Prostate gland (tissue), 2 donors: ENCODE data around the gene ATG4A. TPM values are rescaled to one million over a fixed set of nuclear protein-coding genes. Genes with fewer than 3 reads are reported as not detected.

ENCODE experiments used
- DNase-seq: peaks from one replicate; pipeline ENCODE4 v3.0.0-alpha.2; 2019; ENCODE audit warnings: low spot score
- H3K27ac ChIP-seq, 2 donors: fragments of 200-600 bp; sonication (generic); 2 replicates each; pipeline ENCODE4 v1.5.1; 2017 to 2019
- H3K27me3 ChIP-seq: fragments of 200-600 bp; sonication (generic); replicated peaks from 2 replicates; pipeline ENCODE4 v1.5.1; 2019; ENCODE audit not compliant: insufficient read depth
- H3K36me3 ChIP-seq, 2 donors: fragments of 200-600 bp; sonication (generic); 1 replicate in 1 of 2; 2 replicates in 1 of 2; pipeline versions ENCODE4 v1.5.1 to v1.8.1; 2017 to 2019
- H3K4me1 ChIP-seq: fragments of 200-600 bp; sonication (generic); replicated peaks from 2 replicates; pipeline ENCODE4 v1.5.1; 2019
- H3K4me3 ChIP-seq, 2 donors: fragments of 200-600 bp; sonication (generic); 2 replicates each; pipeline ENCODE4 v1.5.1; 2017 to 2019
- H3K9me3 ChIP-seq: fragments of 200-600 bp; sonication (generic); 2 replicates; pipeline ENCODE4 v1.5.1; 2017
- POLR2A ChIP-seq: fragments of 450-650 bp; IDR thresholded peaks from one replicate; pipeline ENCODE4 v1.6.1; 2016; ENCODE audit warnings: antibody characterized with exemption, mild to moderate bottlenecking
- POLR2AphosphoS5 ChIP-seq: sonication (generic); formaldehyde crosslinking; IDR thresholded peaks from one replicate; pipeline ENCODE4 v1.6.1; 2017; ENCODE audit warnings: antibody characterized with exemption
- WGBS: methylation state at CpG from one replicate; pipeline ENCODE4 v1.1.5; 2018; 5-methylcytosine and 5-hydroxymethylcytosine counted together
- intact Hi-C: fragments of 100-400 bp; cut with DNase I; formaldehyde crosslinking; loops from one replicate; pipeline ENCODE4 v1.14.2; 2022
- total RNA-seq, 2 donors: library from RNA; depleted of rRNA; stranded (reverse); fragments of >200 nt; gene quantifications; one replicate each; pipeline ENCODE4 v1.1.0, GENCODE V29; 2016
- TF ChIP-seq, protein P1 (sequence below), 4 experiments: fragments of 200-600 bp in 2 of 4; fragments of 450-650 bp in 2 of 4; sonication (generic) in 2 of 4; IDR thresholded peaks; 1 replicate in 3 of 4; 2 replicates in 1 of 4; pipeline ENCODE4 v1.5.1; 2016 to 2019; ENCODE audit warnings: antibody characterized with exemption in 4 of 4, mild to moderate bottlenecking in 2 of 4, moderate library complexity in 2 of 4

ATG4A gene
- total RNA-seq, 2 donors from 2014 or later, result 7.0 to 11.8 TPM

DNA sequence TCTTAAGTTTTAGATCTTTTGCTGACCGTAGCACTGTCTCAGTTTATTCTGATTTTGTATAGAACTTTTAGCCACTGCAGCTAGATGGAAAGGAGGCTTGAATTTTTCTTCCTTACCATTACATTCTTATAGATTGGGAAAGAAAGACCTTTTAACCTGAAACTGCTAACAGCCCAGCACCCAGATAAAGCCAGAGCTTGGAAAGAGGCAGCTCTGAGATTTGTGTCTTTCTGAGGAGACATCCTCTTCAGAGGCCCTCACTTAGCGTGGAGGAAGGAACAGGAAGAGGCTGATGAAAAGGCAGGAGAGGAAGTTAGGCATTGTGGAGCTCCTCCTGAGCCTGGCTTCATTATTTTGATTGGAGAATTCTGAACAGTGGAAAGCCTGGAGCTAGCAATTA is 35.1 kb downstream of the ATG4A start:
- Histone ChIP-seq H3K36me3 (no peaks in the 10 kb centered on the region), H3K27ac (no peak overlapping the region), H3K4me3 (no peak overlapping the region), H3K9me3 (no peaks in the 10 kb centered on the region), H3K4me1 (no peaks in the 10 kb centered on the region), H3K27me3 (no peaks in the 10 kb centered on the region)
- WGBS, result 86% methylated on average over 2 of the region's 2 CpGs
- intact Hi-C loops, result no loop called here
- TF ChIP-seq, protein P1, sequence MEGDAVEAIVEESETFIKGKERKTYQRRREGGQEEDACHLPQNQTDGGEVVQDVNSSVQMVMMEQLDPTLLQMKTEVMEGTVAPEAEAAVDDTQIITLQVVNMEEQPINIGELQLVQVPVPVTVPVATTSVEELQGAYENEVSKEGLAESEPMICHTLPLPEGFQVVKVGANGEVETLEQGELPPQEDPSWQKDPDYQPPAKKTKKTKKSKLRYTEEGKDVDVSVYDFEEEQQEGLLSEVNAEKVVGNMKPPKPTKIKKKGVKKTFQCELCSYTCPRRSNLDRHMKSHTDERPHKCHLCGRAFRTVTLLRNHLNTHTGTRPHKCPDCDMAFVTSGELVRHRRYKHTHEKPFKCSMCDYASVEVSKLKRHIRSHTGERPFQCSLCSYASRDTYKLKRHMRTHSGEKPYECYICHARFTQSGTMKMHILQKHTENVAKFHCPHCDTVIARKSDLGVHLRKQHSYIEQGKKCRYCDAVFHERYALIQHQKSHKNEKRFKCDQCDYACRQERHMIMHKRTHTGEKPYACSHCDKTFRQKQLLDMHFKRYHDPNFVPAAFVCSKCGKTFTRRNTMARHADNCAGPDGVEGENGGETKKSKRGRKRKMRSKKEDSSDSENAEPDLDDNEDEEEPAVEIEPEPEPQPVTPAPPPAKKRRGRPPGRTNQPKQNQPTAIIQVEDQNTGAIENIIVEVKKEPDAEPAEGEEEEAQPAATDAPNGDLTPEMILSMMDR (IDR thresholded peaks at IDR 0.05), result no peak
- no peak for TF ChIP-seq POLR2A
- TF ChIP-seq POLR2AphosphoS5, result no peak
- no peak for DNase-seq

DNA sequence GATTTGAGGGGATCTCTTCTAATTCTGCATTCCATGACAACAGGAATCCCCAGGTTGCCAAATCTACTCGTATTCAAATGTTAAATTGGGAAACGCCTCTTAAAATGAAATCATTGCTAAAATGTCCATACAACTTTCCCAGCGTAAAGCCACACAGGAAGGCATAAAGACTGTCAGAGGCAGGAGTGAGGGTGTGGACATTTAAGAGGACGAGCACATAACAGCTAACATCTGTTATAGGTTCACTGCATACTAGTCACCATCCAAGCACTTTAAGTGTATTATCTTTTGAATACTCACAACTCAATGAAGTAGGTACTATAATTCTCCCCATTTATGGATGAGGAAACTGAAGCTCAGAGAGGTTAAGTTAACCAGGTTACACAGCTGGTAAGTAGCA is 35.6 kb downstream of the ATG4A start:
- WGBS, result 93% methylated on average over 4 of the region's 4 CpGs
- DNase-seq, result no peak

DNA sequence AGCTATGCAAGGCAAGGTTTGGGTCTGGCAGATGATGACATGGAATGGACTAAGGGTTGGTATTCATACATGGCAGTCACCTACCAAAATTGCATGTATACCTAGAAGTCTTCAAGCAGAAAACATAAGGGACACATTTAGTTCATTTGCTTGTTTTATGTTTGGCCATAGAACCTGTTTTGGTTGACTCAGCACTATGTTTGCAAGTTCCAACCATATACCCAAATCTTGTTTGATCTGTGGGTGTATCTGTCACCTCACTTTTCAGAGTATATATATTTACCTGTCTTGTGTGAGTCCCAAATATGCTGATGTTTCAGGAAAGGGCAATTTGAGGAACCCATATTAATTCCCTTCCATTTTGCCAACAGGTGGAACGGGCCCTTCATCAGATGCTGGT is 39.3 kb downstream of the ATG4A start:
- Histone ChIP-seq H3K36me3 (no peaks in the 10 kb centered on the region), H3K27me3 (no peaks in the 10 kb centered on the region), H3K4me3 (no peak overlapping the region), H3K9me3 (no peaks in the 10 kb centered on the region), H3K4me1 (no peaks in the 10 kb centered on the region), H3K27ac (no peak overlapping the region)
- no peak for DNase-seq
- TF ChIP-seq POLR2AphosphoS5 (no peak), POLR2A (no peak)
- TF ChIP-seq, protein P1 (IDR thresholded peaks at IDR 0.05), result no peak
- 100% methylated on average over 1 of the region's 1 CpG for WGBS
- intact Hi-C loops, result no loop called here

More for the DNA sequence above, 35.6 kb downstream of the ATG4A start:
- H3K4me3 ChIP-seq, result no peak overlapping the region
- no peaks in the 10 kb centered on the region for H3K9me3 ChIP-seq
- no peaks in the 10 kb centered on the region for H3K36me3 ChIP-seq
- no peak overlapping the region for H3K27ac ChIP-seq
- TF ChIP-seq POLR2AphosphoS5 (no peak), POLR2A (no peak)
- TF ChIP-seq, protein P1 (IDR thresholded peaks at IDR 0.05), result no peak
- H3K4me1 ChIP-seq, result no peaks in the 10 kb centered on the region
- intact Hi-C loops, result no loop called here
- H3K27me3 ChIP-seq, result no peaks in the 10 kb centered on the region

DNA sequence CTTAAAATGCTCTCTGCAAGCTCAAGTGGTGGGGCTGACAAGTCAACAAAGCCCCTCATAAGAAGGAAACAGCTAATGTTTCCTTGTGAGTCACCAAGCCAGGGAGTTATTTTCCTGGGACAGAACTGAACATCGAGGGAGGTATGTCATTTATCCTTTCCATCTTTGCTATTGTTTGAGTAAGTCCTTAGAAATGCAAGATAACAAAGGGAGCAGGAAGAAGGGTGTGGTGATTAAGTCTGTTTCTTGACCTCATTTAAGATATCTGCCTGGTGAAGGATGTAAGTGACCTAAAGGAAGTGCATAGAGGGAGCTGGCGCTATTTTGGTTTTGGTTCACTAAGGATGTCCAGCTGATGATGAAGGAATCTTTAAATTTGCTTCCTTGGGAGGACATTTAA is 39.9 kb downstream of the ATG4A start:
- Histone ChIP-seq H3K4me1 (no peaks in the 10 kb centered on the region), H3K27ac (no peak overlapping the region), H3K36me3 (no peaks in the 10 kb centered on the region), H3K9me3 (no peaks in the 10 kb centered on the region), H3K27me3 (no peaks in the 10 kb centered on the region), H3K4me3 (no peak overlapping the region)
- DNase-seq, result no peak
- WGBS, result 72% methylated on average over 2 of the region's 2 CpGs
- TF ChIP-seq POLR2AphosphoS5 (no peak), POLR2A (no peak)
- TF ChIP-seq, protein P1 (IDR thresholded peaks at IDR 0.05), result no peak
- intact Hi-C loops, result no loop called here

DNA sequence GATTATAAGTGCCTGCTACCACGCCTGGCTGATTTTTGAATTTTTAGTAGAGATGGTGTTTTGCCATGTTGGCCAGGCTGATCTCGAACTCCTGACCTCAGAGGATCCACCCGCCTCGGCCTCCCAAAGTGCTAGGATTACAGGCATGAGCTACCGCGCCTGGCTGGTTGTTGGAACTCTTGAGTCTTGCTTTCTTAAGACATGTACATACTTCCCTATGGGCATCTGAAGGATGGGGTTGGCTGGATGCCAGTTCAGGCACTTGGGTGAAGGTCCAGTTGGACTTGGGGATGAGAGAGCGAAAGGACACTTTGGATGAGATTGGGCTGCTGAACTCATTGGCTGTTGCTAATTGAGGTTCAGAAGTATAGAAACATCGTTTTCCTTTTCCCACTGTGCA is 40.5 kb downstream of the ATG4A start:
- Histone ChIP-seq H3K4me3 (no peak overlapping the region), H3K4me1 (no peaks in the 10 kb centered on the region), H3K9me3 (no peaks in the 10 kb centered on the region), H3K27me3 (no peaks in the 10 kb centered on the region), H3K36me3 (no peaks in the 10 kb centered on the region), H3K27ac (no peak overlapping the region)
- WGBS, result 93% methylated on average over 8 of the region's 8 CpGs
- TF ChIP-seq, protein P1 (IDR thresholded peaks at IDR 0.05), result no peak
- TF ChIP-seq POLR2A, result no peak
- no peak for TF ChIP-seq POLR2AphosphoS5
- DNase-seq, result no peak
- intact Hi-C loops, result no loop called here
